H7 (cell line): ENCODE data around the gene PPM1N. TPM values are rescaled to one million over a fixed set of nuclear protein-coding genes. Genes with fewer than 3 reads are reported as not detected.

ENCODE experiments used
- DNase-seq: peaks from one replicate; pipeline ENCODE4 v3.0.0; 2012
- H3K27me3 ChIP-seq: 2 replicates; pipeline ENCODE4 v1.6.0; 2011; ENCODE audit warnings: mild to moderate bottlenecking, low read length; ENCODE audit not compliant: control insufficient read depth, insufficient read depth
- H3K36me3 ChIP-seq: replicated peaks from 2 replicates; pipeline ENCODE4 v1.5.1; 2011; ENCODE audit warnings: low read length; ENCODE audit not compliant: control insufficient read depth, insufficient read depth
- H3K4me3 ChIP-seq: 2 replicates; pipeline ENCODE4 v1.5.1; 2011; ENCODE audit warnings: low read depth, mild to moderate bottlenecking, control low read depth, low read length, moderate library complexity; ENCODE audit not compliant: insufficient read depth
- total RNA-seq: library from RNA; depleted of rRNA; stranded (reverse); fragments of >200 nt; shearing (Covaris generic); gene quantifications from 2 replicates; pipeline ENCODE4 v1.2.3, GENCODE V29; 2014

PPM1N gene
- total RNA-seq, 1 experiment from 2014 or later: 4.0 TPM

DNA sequence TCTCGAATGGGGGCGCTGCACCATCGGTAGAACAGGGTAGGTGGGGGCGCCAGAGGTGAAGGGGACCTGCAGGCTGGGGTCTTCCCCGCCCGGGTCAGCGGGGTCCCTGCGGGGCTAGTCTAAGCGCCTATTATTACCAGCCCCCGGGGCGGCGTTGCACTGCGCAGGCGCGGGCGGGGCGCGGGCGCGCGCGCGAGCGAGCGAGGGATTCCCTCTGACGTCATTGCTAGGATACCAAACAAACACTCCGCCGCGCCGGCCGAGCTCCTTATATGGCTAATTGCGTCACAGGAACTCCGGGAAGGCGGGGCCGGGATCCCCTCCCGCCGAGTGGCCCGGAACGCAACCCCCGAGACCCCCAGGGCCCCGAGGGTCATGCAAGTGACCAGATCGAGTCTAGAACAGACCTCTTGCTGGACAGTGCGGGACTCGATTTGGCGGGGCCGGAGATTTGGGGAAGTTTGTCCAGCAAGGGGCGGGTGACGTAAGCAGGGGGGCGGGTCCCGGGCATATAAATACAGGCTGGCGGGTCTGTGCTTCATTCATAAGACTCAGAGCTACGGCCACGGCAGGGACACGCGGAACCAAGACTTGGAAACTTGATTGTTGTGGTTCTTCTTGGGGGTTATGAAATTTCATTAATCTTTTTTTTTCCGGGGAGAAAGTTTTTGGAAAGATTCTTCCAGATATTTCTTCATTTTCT, 30.6 kb upstream of the PPM1N start, which contains the start of gene FOSB:
Gene FOSB (plus strand): TSS at position 541 of the 703 bp plus-strand sequence. CDS start 591 bp downstream, outside the sequence.
- peaks cover 9% of the 10 kb centered on the region for H3K27me3 ChIP-seq
- no peaks in the 10 kb centered on the region for H3K36me3 ChIP-seq
- DNase-seq: peak; percentile 98
- H3K4me3 ChIP-seq: peak within 1 kb of the TSS; percentile 90

DNA sequence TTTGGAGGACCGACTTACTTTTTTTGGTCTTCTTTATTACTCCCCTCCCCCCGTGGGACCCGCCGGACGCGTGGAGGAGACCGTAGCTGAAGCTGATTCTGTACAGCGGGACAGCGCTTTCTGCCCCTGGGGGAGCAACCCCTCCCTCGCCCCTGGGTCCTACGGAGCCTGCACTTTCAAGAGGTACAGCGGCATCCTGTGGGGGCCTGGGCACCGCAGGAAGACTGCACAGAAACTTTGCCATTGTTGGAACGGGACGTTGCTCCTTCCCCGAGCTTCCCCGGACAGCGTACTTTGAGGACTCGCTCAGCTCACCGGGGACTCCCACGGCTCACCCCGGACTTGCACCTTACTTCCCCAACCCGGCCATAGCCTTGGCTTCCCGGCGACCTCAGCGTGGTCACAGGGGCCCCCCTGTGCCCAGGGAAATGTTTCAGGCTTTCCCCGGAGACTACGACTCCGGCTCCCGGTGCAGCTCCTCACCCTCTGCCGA, 30.0 kb upstream of the PPM1N start:
- peak; percentile 62 for DNase-seq
- no peaks in the 10 kb centered on the region for H3K36me3 ChIP-seq
- H3K27me3 ChIP-seq: peaks cover 14% of the 10 kb centered on the region
- H3K4me3 ChIP-seq: peak overlapping the region; percentile 90

- no peak for DNase-seq
- peak overlapping the region; percentile 90 for H3K4me3 ChIP-seq
- no peaks in the 10 kb centered on the region for H3K36me3 ChIP-seq
- H3K27me3 ChIP-seq: peaks cover 14% of the 10 kb centered on the region
Measured at GRCh38 chr19:45468803-45469131, 29.5 kb upstream of the PPM1N start.

DNA sequence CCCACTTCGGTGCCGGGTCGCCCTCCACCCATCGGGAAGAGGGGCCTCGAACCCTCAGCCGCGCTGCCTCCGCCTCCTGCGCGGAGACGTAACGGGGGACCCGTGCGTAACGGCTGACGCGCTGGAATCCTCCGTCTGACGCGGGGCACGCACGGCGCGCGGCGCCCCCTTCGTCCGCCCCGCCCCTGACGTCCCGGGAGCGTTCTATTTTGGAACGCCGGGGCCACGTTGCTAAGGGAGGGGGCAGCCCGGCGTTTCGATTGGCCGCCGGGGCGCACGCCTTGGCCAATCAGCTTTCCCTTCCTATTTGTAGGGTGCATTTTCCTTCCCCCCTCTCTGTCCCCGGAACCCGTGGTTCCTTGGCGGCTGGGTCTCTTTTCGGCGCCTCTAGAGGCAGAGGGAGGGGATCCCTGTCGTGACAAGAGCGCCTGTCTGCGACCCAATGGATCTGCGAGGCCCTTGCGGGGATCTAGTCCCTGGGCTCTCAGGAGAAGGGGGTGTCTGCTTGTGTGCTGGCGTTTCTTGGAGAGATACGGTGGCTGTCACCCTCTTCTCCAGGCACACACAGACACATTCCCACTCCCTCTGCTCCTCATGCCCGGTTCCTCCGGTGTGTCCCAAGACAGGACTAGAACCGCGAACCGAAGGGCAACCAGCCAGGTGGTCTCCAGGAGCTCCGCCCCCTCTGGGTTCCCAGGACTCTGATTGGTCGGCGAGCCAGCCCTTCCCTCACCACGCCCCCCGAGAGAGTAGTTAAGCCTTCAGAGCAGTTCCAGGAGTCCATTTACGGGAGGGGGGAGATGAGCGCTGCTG, 28.9 kb upstream of the PPM1N start:
- DNase-seq: peak; percentile 98
- Histone ChIP-seq H3K4me3 (peak overlapping the region; percentile 90), H3K27me3 (peaks cover 14% of the 10 kb centered on the region), H3K36me3 (no peaks in the 10 kb centered on the region)

DNA sequence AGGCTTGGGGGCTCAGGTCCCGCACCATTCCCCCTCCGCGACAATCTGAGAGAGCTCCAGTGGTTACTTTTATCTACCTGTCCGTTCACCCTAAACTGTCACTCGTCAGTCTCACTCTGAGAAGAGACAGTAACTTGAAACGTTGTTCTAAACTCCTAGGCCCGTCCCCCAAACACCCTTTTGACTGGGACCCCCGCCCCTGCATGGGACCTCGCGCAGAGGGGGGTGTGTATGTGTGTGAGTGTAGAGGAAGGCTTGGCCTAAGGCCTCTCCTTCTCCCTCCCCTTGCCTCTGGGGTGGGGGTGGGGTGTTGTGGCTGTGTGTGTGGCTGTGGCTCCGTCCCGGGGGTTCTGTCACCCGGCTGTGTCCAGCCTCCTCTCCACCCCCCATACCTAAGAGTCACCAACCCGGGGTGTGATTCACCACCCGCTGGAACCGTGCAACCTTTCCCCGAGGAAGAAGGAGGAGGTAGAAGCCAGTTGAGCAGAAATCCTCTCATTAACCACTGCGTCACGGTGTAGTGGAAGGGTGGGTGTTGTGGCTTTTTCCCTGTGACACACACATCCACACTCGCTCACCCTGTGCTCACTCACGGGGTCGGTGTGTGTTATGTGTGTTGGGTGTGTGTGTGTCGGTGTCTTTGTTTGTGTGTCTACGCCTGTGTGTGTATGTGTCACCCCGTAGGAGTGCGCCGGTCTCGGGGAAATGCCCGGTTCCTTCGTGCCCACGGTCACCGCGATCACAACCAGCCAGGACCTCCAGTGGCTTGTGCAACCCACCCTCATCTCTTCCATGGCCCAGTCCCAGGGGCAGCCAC, 28.1 kb upstream of the PPM1N start:
- H3K36me3 ChIP-seq: no peaks in the 10 kb centered on the region
- DNase-seq: no peak
- peak overlapping the region; percentile 90 for H3K4me3 ChIP-seq
- peaks cover 14% of the 10 kb centered on the region for H3K27me3 ChIP-seq

- no peak for DNase-seq
- Histone ChIP-seq H3K27me3 (peaks cover 14% of the 10 kb centered on the region), H3K36me3 (no peaks in the 10 kb centered on the region), H3K4me3 (no peak overlapping the region)
Measured at GRCh38 chr19:45470762-45471081, 27.5 kb upstream of the PPM1N start.

- H3K36me3 ChIP-seq: no peaks in the 10 kb centered on the region
- H3K4me3 ChIP-seq: no peak overlapping the region
- DNase-seq: no peak
- H3K27me3 ChIP-seq: peaks cover 12% of the 10 kb centered on the region; the same call in 1 of the 2 replicates
Measured at GRCh38 chr19:45471111-45471930, 26.9 kb upstream of the PPM1N start.

- H3K4me3 ChIP-seq: peak overlapping the region; percentile 37; the same call in 1 of the 2 replicates
- no peak for DNase-seq
- peaks cover 12% of the 10 kb centered on the region; the same call in 1 of the 2 replicates for H3K27me3 ChIP-seq
- H3K36me3 ChIP-seq: no peaks in the 10 kb centered on the region
Measured at GRCh38 chr19:45471931-45472562, 26.2 kb upstream of the PPM1N start.

GRCh38 chr19:45472563-45473366, 25.5 kb upstream of the PPM1N start:
- Histone ChIP-seq H3K36me3 (no peaks in the 10 kb centered on the region), H3K4me3 (peak overlapping the region; percentile 37), H3K27me3 (peaks cover 12% of the 10 kb centered on the region; the same call in 1 of the 2 replicates)
- DNase-seq: peak; percentile 74

DNA sequence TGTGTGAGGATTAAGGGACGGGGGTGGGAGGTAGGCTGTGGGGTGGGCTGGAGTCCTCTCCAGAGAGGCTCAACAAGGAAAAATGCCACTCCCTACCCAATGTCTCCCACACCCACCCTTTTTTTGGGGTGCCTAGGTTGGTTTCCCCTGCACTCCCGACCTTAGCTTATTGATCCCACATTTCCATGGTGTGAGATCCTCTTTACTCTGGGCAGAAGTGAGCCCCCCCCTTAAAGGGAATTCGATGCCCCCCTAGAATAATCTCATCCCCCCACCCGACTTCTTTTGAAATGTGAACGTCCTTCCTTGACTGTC, 24.9 kb upstream of the PPM1N start:
- no peaks in the 10 kb centered on the region for H3K36me3 ChIP-seq
- DNase-seq: no peak
- no peak overlapping the region for H3K4me3 ChIP-seq
- peaks cover 12% of the 10 kb centered on the region; the same call in 1 of the 2 replicates for H3K27me3 ChIP-seq

GRCh38 chr19:45473682-45474605, 24.3 kb upstream of the PPM1N start:
- Histone ChIP-seq H3K4me3 (no peak overlapping the region), H3K36me3 (no peaks in the 10 kb centered on the region), H3K27me3 (peaks cover 12% of the 10 kb centered on the region; the same call in 1 of the 2 replicates)
- peak; percentile 52 for DNase-seq
